ENCODE results near the gene ZBTB20.

DNA sequence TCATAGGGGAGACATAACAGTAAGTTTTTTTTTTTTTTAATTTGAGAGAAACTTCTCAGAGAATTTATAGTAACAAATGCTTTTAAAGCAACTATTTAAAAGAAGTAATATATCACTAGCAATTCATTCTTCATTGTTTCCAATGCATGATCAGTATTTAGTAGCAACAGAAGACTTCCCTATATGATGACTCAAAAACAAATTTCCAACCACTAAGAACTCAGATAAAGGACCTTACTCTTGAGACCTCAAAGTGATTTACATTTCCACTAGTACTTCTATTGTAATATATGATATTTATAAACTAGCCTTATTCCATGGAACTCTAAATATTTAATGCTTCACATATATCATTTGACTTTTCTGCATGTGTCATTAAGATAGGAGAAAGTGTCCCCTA is 356.3 kb downstream of the ZBTB20 start:
- TF ChIP-seq, protein P1, sequence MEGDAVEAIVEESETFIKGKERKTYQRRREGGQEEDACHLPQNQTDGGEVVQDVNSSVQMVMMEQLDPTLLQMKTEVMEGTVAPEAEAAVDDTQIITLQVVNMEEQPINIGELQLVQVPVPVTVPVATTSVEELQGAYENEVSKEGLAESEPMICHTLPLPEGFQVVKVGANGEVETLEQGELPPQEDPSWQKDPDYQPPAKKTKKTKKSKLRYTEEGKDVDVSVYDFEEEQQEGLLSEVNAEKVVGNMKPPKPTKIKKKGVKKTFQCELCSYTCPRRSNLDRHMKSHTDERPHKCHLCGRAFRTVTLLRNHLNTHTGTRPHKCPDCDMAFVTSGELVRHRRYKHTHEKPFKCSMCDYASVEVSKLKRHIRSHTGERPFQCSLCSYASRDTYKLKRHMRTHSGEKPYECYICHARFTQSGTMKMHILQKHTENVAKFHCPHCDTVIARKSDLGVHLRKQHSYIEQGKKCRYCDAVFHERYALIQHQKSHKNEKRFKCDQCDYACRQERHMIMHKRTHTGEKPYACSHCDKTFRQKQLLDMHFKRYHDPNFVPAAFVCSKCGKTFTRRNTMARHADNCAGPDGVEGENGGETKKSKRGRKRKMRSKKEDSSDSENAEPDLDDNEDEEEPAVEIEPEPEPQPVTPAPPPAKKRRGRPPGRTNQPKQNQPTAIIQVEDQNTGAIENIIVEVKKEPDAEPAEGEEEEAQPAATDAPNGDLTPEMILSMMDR (IDR thresholded peaks at IDR 0.05; ENCODE audit: low read depth, low read length, missing input control): no peak
- TF ChIP-seq EGR1 (IDR thresholded peaks at IDR 0.05; ENCODE audit: low read depth in 2 of 2) (no peak), SP1 (IDR thresholded peaks at IDR 0.05) (no peak)

All from liver (tissue), 3 donors.